PC-3 (cell line): ENCODE measurements around the gene AIFM3. TPM values are rescaled to one million over a fixed set of nuclear protein-coding genes. Genes with fewer than 3 reads are reported as not detected.

Experiments used
- ATAC-seq: fragments of 200-7000 bp; cut with Tn5 transposase; 2 replicates; pipeline ENCODE4 v1.9.1; 2020; ENCODE audit warnings: mild to moderate bottlenecking, moderate library complexity
- BruUV-seq: library from RNA; stranded (reverse); fragments of 400-500 nt; replicated peaks from 2 replicates; lab custom pipeline; 2021; lab: Mats Ljungman, UMichigan
- CTCF ChIA-PET: fragments of 300-600 bp; sonication (Branson Sonifier 250); formaldehyde crosslinking; loops from one replicate; lab custom pipeline; 2022; ENCODE audit warnings: antibody characterized with exemption; lab: Charles Lee
- POLR2A ChIA-PET: fragments of 300-600 bp; sonication (Branson Sonifier 250); formaldehyde crosslinking; loops from one replicate; lab custom pipeline; 2022; ENCODE audit warnings: antibody characterized with exemption; ENCODE audit not compliant: unreplicated experiment; lab: Charles Lee
- DNase-seq: peaks from one replicate; pipeline ENCODE4 v3.0.0-alpha.2; 2015
- H2AFZ ChIP-seq: fragments of 300-600 bp; sonication (generic); 2 replicates; pipeline ENCODE4 v1.6.0; 2016; ENCODE audit warnings: antibody characterized with exemption, low read length
- H3F3A ChIP-seq: fragments of 300-600 bp; sonication (generic); one replicate; pipeline ENCODE4 v1.6.0; 2017; ENCODE audit warnings: antibody characterized with exemption, low read length, control low read depth, mild to moderate bottlenecking; ENCODE audit not compliant: unreplicated experiment
- H3K27ac ChIP-seq: fragments of 300-600 bp; sonication (generic); 2 replicates; pipeline ENCODE4 v1.5.1; 2016; ENCODE audit warnings: mild to moderate bottlenecking, low read length
- H3K27me3 ChIP-seq: fragments of 300-600 bp; sonication (generic); 2 replicates; pipeline ENCODE4 v1.6.1; 2016; ENCODE audit warnings: low read length, mixed read lengths
- H3K36me3 ChIP-seq: fragments of 300-600 bp; sonication (generic); 2 replicates; pipeline ENCODE4 v1.6.1; 2016; ENCODE audit warnings: low read depth, mixed run types, low read length, mixed read lengths
- H3K4me1 ChIP-seq: fragments of 300-600 bp; sonication (generic); 2 replicates; pipeline ENCODE4 v1.5.1; 2016; ENCODE audit warnings: low read length; ENCODE audit not compliant: insufficient read depth
- H3K4me2 ChIP-seq: fragments of 300-600 bp; sonication (generic); 2 replicates; pipeline ENCODE4 v1.6.0; 2016; ENCODE audit warnings: low read length
- H3K4me3 ChIP-seq: fragments of 300-600 bp; sonication (generic); 2 replicates; pipeline ENCODE4 v1.5.1; 2016; ENCODE audit warnings: mild to moderate bottlenecking, low read length, mixed read lengths
- H3K79me2 ChIP-seq: fragments of 300-600 bp; sonication (generic); 2 replicates; pipeline ENCODE4 v1.6.1; 2017; ENCODE audit warnings: low read length, mixed read lengths
- H3K9ac ChIP-seq: fragments of 300-600 bp; sonication (generic); 2 replicates; pipeline ENCODE4 v1.6.0; 2016; ENCODE audit warnings: mild to moderate bottlenecking, low read length
- H3K9me2 ChIP-seq: fragments of 300-600 bp; sonication (generic); replicated peaks from 2 replicates; pipeline ENCODE4 v1.6.1; 2016; ENCODE audit warnings: mixed run types, low read length, mixed read lengths
- H3K9me3 ChIP-seq: fragments of 300-600 bp; sonication (generic); 2 replicates; pipeline ENCODE4 v1.6.1; 2016; ENCODE audit warnings: low read length, mixed read lengths
- H4K20me1 ChIP-seq: fragments of 300-600 bp; sonication (generic); 2 replicates; pipeline ENCODE4 v1.6.1; 2016; ENCODE audit warnings: low read length, mixed read lengths
- EZH2 ChIP-seq: fragments of 300-600 bp; sonication (generic); IDR thresholded peaks from one replicate; pipeline ENCODE4 v1.6.1; 2017; ENCODE audit warnings: antibody characterized with exemption, mild to moderate bottlenecking, low read length; ENCODE audit not compliant: unreplicated experiment
- EZH2phosphoT487 ChIP-seq: fragments of 300-600 bp; sonication (generic); IDR thresholded peaks from 2 replicates; pipeline ENCODE4 v1.6.1; 2018; ENCODE audit warnings: mild to moderate bottlenecking, antibody characterized with exemption, low read length, borderline replicate concordance
- intact Hi-C: fragments of 100-400 bp; cut with micrococcal nuclease; formaldehyde crosslinking; loops from 2 replicates; pipeline ENCODE4 v1.9.0; 2023
- total RNA-seq: library from RNA; depleted of rRNA; stranded (reverse); fragments of >200 nt; gene quantifications from 2 replicates; pipeline ENCODE4 v1.2.3, GENCODE V29; 2014
- TF ChIP-seq, protein P1 (sequence below): fragments of 300-600 bp; sonication (generic); conservative IDR thresholded peaks from 2 replicates; pipeline ENCODE4 v1.5.1; 2017; ENCODE audit warnings: antibody characterized with exemption, low read depth, mild to moderate bottlenecking, low read length

AIFM3 gene
- total RNA-seq, 1 experiment from 2014 or later = 1.5 TPM

DNA sequence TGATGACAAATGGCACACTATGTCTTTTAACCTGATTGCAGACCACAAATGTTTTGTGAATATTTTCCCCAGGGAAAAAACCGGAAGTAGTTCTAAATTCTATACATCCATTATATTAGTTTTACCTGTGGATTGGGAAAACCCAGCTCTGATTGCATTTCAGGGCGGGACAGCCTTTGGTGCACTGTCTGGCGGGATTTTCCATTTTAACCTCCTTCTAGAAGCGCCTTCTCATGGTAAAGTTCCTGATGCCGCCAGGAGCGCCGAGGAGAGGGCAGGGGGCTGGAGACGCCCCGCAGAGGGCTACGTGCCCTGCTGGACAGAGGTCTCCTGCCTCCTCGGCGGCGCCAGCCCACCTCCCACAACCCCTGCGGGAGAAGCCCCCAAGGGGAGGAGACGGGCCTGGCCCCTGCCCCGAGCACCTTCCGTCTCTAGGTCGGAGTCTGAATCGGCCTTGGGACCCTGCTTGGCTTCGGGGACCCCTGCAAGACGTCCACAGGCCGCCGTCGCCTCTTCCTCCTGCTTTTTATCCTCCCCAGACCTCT is 46.7 kb downstream of the AIFM3 start:
- Histone ChIP-seq H3K27me3 (no peaks in the 10 kb centered on the region), H3K79me2 (no peaks in the 10 kb centered on the region), H3K4me2 (no peak overlapping the region), H3K9me2 (no peaks in the 10 kb centered on the region), H3F3A (no peaks in the 10 kb centered on the region), H3K9me3 (no peaks in the 10 kb centered on the region), H3K27ac (no peak overlapping the region), H3K4me1 (peaks cover 7% of the 10 kb centered on the region; the same call in 1 of the 2 replicates), H4K20me1 (no peaks in the 10 kb centered on the region), H2AFZ (no peak overlapping the region), H3K4me3 (no peak overlapping the region), H3K36me3 (no peaks in the 10 kb centered on the region), H3K9ac (no peak overlapping the region)
- intact Hi-C loops = no loop called here
- TF ChIP-seq EZH2 (no peak), EZH2phosphoT487 (no peak)
- TF ChIP-seq, protein P1, sequence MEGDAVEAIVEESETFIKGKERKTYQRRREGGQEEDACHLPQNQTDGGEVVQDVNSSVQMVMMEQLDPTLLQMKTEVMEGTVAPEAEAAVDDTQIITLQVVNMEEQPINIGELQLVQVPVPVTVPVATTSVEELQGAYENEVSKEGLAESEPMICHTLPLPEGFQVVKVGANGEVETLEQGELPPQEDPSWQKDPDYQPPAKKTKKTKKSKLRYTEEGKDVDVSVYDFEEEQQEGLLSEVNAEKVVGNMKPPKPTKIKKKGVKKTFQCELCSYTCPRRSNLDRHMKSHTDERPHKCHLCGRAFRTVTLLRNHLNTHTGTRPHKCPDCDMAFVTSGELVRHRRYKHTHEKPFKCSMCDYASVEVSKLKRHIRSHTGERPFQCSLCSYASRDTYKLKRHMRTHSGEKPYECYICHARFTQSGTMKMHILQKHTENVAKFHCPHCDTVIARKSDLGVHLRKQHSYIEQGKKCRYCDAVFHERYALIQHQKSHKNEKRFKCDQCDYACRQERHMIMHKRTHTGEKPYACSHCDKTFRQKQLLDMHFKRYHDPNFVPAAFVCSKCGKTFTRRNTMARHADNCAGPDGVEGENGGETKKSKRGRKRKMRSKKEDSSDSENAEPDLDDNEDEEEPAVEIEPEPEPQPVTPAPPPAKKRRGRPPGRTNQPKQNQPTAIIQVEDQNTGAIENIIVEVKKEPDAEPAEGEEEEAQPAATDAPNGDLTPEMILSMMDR = no peak
- ATAC-seq (no peak), DNase-seq (no peak)
- BruUV-seq = no TSS peak
- POLR2A ChIA-PET = no interaction called here
- CTCF ChIA-PET = no interaction called here

DNA sequence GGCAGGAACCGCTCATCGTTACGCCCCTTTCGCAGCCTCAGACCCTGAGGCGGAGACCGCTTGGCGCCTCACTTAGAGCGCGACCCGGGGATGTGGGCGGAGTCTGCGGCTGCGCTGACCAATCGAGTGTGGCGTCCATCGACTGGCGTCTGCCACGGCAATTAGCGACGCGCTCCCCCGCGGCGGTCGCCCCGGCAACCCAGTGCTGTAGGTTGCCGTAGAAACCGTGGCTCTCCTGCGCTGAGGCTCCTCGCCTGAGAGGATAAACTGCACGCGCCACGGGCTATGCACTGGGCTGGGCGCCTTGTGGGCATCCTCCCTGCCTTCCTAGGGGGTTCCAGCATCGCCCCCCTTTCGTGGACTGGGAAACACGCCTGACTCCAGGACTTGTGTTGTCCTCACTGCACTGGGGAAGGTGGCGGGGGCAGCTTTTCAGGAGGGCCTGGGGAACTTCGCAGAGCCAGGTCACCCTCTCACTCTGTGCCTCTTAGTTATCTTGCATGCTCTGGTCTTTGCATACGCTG is 47.2 kb downstream of the AIFM3 start:
- no peak for TF ChIP-seq EZH2
- TF ChIP-seq, protein P1 = no peak
- no peak for TF ChIP-seq EZH2phosphoT487
- Histone ChIP-seq H3K9me3 (no peaks in the 10 kb centered on the region), H3K9me2 (no peaks in the 10 kb centered on the region), H3K4me1 (peaks cover 7% of the 10 kb centered on the region; the same call in 1 of the 2 replicates), H3K4me3 (no peak overlapping the region), H3K9ac (no peak overlapping the region), H3K79me2 (no peaks in the 10 kb centered on the region), H3K27me3 (no peaks in the 10 kb centered on the region), H3K36me3 (no peaks in the 10 kb centered on the region), H3K4me2 (no peak overlapping the region), H4K20me1 (no peaks in the 10 kb centered on the region), H3K27ac (no peak overlapping the region), H2AFZ (no peak overlapping the region), H3F3A (no peaks in the 10 kb centered on the region)
- no TSS peak for BruUV-seq
- ATAC-seq (no peak), DNase-seq (no peak)
- intact Hi-C loops = no loop called here
- ChIA-PET POLR2A (interaction anchor here (0.6 kb wide), 1 partner anchor 32 kb away, joined by 6 read pairs; the partner anchor contains the start of gene LZTR1), CTCF (no interaction called here)
